ENCODE measurements around the gene TSNAXIP1.

The TSNAXIP1 gene

GRCh38 chr16:67841816-67842508 is 35.3 kb downstream of the TSNAXIP1 start, which contains the start of gene THAP11:
TSS of gene THAP11 (plus strand) at chr16:67842320. CDS start at chr16:67842555, 235 bp downstream.
- peak; percentile 86 to 90 (median 88) for TF ChIP-seq CTCF (IDR thresholded peaks at IDR 0.05; ENCODE audit: unreplicated experiment in 3 of 3)
- no peaks in the 10 kb centered on the region for H3K36me3 Mint-ChIP-seq (ENCODE audit: low read depth)
- peaks cover 4% of the 10 kb centered on the region for H3K27me3 Mint-ChIP-seq (ENCODE audit: low read depth)
- peak within 1 kb of the TSS; percentile 99 to 100 (median 100) for H3K27ac Mint-ChIP-seq
- peaks cover 40% of the 10 kb centered on the region for H3K4me1 Mint-ChIP-seq
- no peaks in the 10 kb centered on the region for H3K9me3 Mint-ChIP-seq
- peak within 1 kb of the TSS; percentile 95 to 97 (median 96) for H3K4me3 Mint-ChIP-seq

GRCh38 chr16:67842509-67843342 is 36.0 kb downstream of the TSNAXIP1 start:
- Mint-ChIP-seq H3K27ac (peak overlapping the region; percentile 96 to 99 (median 97)), H3K4me1 (peaks cover 43% of the 10 kb centered on the region), H3K9me3 (no peaks in the 10 kb centered on the region), H3K36me3 (ENCODE audit: low read depth) (no peaks in the 10 kb centered on the region), H3K4me3 (peak overlapping the region; percentile 95 to 97 (median 96)), H3K27me3 (ENCODE audit: low read depth) (peaks cover 4% of the 10 kb centered on the region)
- TF ChIP-seq CTCF (IDR thresholded peaks at IDR 0.05; ENCODE audit: unreplicated experiment in 3 of 3) = peak in 1 of 3 experiments; percentile 28

GRCh38 chr16:67843343-67843765 is 36.7 kb downstream of the TSNAXIP1 start:
- Mint-ChIP-seq H3K27ac (peak overlapping the region; percentile 96 to 99 (median 97)), H3K36me3 (ENCODE audit: low read depth) (no peaks in the 10 kb centered on the region), H3K4me3 (peak overlapping the region; percentile 95 to 97 (median 96)), H3K4me1 (peaks cover 48% of the 10 kb centered on the region), H3K9me3 (no peaks in the 10 kb centered on the region), H3K27me3 (ENCODE audit: low read depth) (peaks cover 4% of the 10 kb centered on the region)
- TF ChIP-seq CTCF (IDR thresholded peaks at IDR 0.05; ENCODE audit: unreplicated experiment in 3 of 3) = no peak

GRCh38 chr16:67844497-67844896 is 37.8 kb downstream of the TSNAXIP1 start:
- peak in 1 of 3 experiments; percentile 9 for TF ChIP-seq CTCF (IDR thresholded peaks at IDR 0.05; ENCODE audit: unreplicated experiment in 3 of 3)
- H3K36me3 Mint-ChIP-seq (ENCODE audit: low read depth) = peaks cover 4% of the 10 kb centered on the region
- H3K27me3 Mint-ChIP-seq (ENCODE audit: low read depth) = peaks cover 4% of the 10 kb centered on the region
- H3K9me3 Mint-ChIP-seq = no peaks in the 10 kb centered on the region
- H3K4me1 Mint-ChIP-seq = peaks cover 51% of the 10 kb centered on the region
- H3K4me3 Mint-ChIP-seq = peak overlapping the region; percentile 95 to 97 (median 96)
- H3K27ac Mint-ChIP-seq = peak overlapping the region; percentile 90 to 96 (median 96)

GRCh38 chr16:67845291-67846062 is 38.8 kb downstream of the TSNAXIP1 start:
- peaks cover 51% of the 10 kb centered on the region for H3K4me1 Mint-ChIP-seq

More at GRCh38 chr16:67845291-67846062, 38.8 kb downstream of the TSNAXIP1 start:
- Mint-ChIP-seq H3K27me3 (ENCODE audit: low read depth) (peaks cover 4% of the 10 kb centered on the region), H3K4me3 (peak overlapping the region; percentile 89 to 97 (median 90)), H3K27ac (peak overlapping the region; percentile 96 to 98 (median 98)), H3K9me3 (no peaks in the 10 kb centered on the region), H3K36me3 (ENCODE audit: low read depth) (peaks cover 4% of the 10 kb centered on the region)
- no peak for TF ChIP-seq CTCF (IDR thresholded peaks at IDR 0.05; ENCODE audit: unreplicated experiment in 3 of 3)

Data from nephron (organoid).